Right lobe of liver (tissue), 4 donors: ENCODE data around the gene RTP2.

Source experiments
- CTCF ChIP-seq, 4 donors: fragments of 200-600 bp in 3 of 4; fragments of 450-650 bp in 1 of 4; IDR thresholded peaks; one replicate each; pipeline versions ENCODE4 v1.5.1 to v1.8.0; 2016 to 2022; ENCODE audit warnings: antibody characterized with exemption in 4 of 4, mild to moderate bottlenecking in 2 of 4
- POLR2A ChIP-seq: fragments of 450-650 bp; IDR thresholded peaks from one replicate; pipeline ENCODE4 v1.6.1; 2017; ENCODE audit warnings: antibody characterized with exemption, mild to moderate bottlenecking
- donor health status: DM: no; HTN: no; CAD: no.
- donor health status: DM: no; HTN: no; CAD: no.
- donor health status: DM: no; HTN: yes; CAD: no.

- TF ChIP-seq CTCF (IDR thresholded peaks at IDR 0.05), result no peak
- TF ChIP-seq POLR2A, result no peak
Observed at GRCh38 chr3:187695449-187695848, 6.9 kb downstream of the RTP2 start.
